H1 (cell line): ENCODE measurements around the gene UBXN1.

ENCODE experiments used
- ATF2 ChIP-seq: IDR thresholded peaks from 2 replicates; pipeline ENCODE4 v1.6.1; 2012; ENCODE audit warnings: low read length, inconsistent platforms
- CTBP2 ChIP-seq: IDR thresholded peaks from 2 replicates; pipeline ENCODE4 v1.7.0; 2011; ENCODE audit warnings: borderline replicate concordance, mild to moderate bottlenecking, moderate library complexity, mixed read lengths, low read length; ENCODE audit not compliant: insufficient read depth, insufficient read length
- CTCF ChIP-seq, 3 experiments: IDR thresholded peaks; 1 replicate in 2 of 3; 2 replicates in 1 of 3; pipeline versions ENCODE4 v1.5.1 to v1.6.1; 2011; ENCODE audit warnings: low read length in 3 of 3, mild to moderate bottlenecking in 3 of 3, inconsistent platforms in 2 of 3, low read depth in 1 of 3, moderate library complexity in 1 of 3; ENCODE audit not compliant: insufficient read depth in 1 of 3; ENCODE audit errors: control extremely low read depth in 1 of 3
- EP300 ChIP-seq, 2 experiments: IDR thresholded peaks; 1 replicate in 1 of 2; 2 replicates in 1 of 2; pipeline ENCODE4 v1.6.1; 2011 to 2012; ENCODE audit warnings: low read depth in 2 of 2, low read length in 2 of 2, mild to moderate bottlenecking in 2 of 2, borderline replicate concordance in 1 of 2, inconsistent platforms in 1 of 2, moderate library complexity in 1 of 2
- MAX ChIP-seq: IDR thresholded peaks from 2 replicates; pipeline ENCODE4 v1.6.1; 2012; ENCODE audit warnings: inconsistent platforms
- NRF1 ChIP-seq: IDR thresholded peaks from 2 replicates; pipeline ENCODE4 v1.6.1; 2011; ENCODE audit warnings: mild to moderate bottlenecking, low read depth, low read length, improper control_type of control experiment
- POLR2A ChIP-seq, 2 experiments: IDR thresholded peaks; 1 replicate in 1 of 2; 2 replicates in 1 of 2; pipeline ENCODE4 v1.6.1; 2011; ENCODE audit warnings: low read depth in 2 of 2, low read length in 2 of 2, mild to moderate bottlenecking in 2 of 2; ENCODE audit errors: control extremely low read depth in 1 of 2
- POLR2AphosphoS5 ChIP-seq: IDR thresholded peaks from 2 replicates; pipeline ENCODE4 v1.6.1; 2011; ENCODE audit warnings: low read depth, low read length
- RAD21 ChIP-seq, 2 experiments: IDR thresholded peaks in 1 of 2; conservative IDR thresholded peaks in 1 of 2; 2 replicates each; pipeline ENCODE4 v1.6.1; 2011; ENCODE audit warnings: low read depth in 2 of 2, low read length in 2 of 2, improper control_type of control experiment in 1 of 2, inconsistent platforms in 1 of 2, mild to moderate bottlenecking in 1 of 2, moderate library complexity in 1 of 2
- TBP ChIP-seq: IDR thresholded peaks from 2 replicates; pipeline ENCODE4 v1.6.1; 2011; ENCODE audit warnings: low read depth, low read length, improper control_type of control experiment
- TCF12 ChIP-seq: IDR thresholded peaks from 2 replicates; pipeline ENCODE4 v1.6.1; 2011; ENCODE audit warnings: low read depth, mild to moderate bottlenecking, low read length

- no peak for TF ChIP-seq TCF12
- no peak for TF ChIP-seq MAX
- no peak for TF ChIP-seq EP300 (IDR thresholded peaks at IDR 0.05; ENCODE audit: borderline replicate concordance in 1 of 2, low read depth in 2 of 2, low read length in 2 of 2)
- TF ChIP-seq POLR2AphosphoS5 = peak; percentile 75; the same call in 1 of the 2 replicates
- no peak for TF ChIP-seq RAD21 (IDR thresholded peaks at IDR 0.05 in 1 of 2, conservative IDR thresholded peaks at IDR 0.05 in 1 of 2; ENCODE audit: low read depth in 2 of 2, low read length in 2 of 2)
- TF ChIP-seq CTCF (IDR thresholded peaks at IDR 0.05; ENCODE audit: control extremely low read depth in 1 of 3, insufficient read depth in 1 of 3, low read depth in 1 of 3, low read length in 3 of 3) = no peak
- no peak for TF ChIP-seq CTBP2
- TF ChIP-seq NRF1 = no peak
- TF ChIP-seq TBP = no peak
- TF ChIP-seq POLR2A (IDR thresholded peaks at IDR 0.05; ENCODE audit: control extremely low read depth in 1 of 2, low read depth in 2 of 2, low read length in 2 of 2) = peak in 1 of 2 experiments; percentile 62; a peak in 2 of 3 replicates
- no peak for TF ChIP-seq ATF2
Measured at GRCh38 chr11:62705880-62706849, 27.3 kb upstream of the UBXN1 start.
